CD4-positive, alpha-beta T cell treated with Interleukin-4 for 4 hours (primary cell): ENCODE data around the gene C1orf232.

Experiments
- DNase-seq: peaks from one replicate; pipeline ENCODE4 v3.0.0-alpha.2; 2020

C1orf232 gene

GRCh38 chr1:26155370-26156284, 13.1 kb downstream of the C1orf232 start:
- no peak for DNase-seq

GRCh38 chr1:26154750-26155149, 14.0 kb downstream of the C1orf232 start:
- no peak for DNase-seq

- no peak for DNase-seq
These were observed 14.7 kb downstream of the C1orf232 start for GRCh38 chr1:26153966-26154532.

- no peak for DNase-seq
These were observed 19.9 kb downstream of the C1orf232 start for GRCh38 chr1:26148887-26149286.

- DNase-seq, result no peak
These were observed 22.8 kb downstream of the C1orf232 start for GRCh38 chr1:26145960-26146294.

GRCh38 chr1:26145041-26145959, 23.5 kb downstream of the C1orf232 start:
- DNase-seq, result peak; percentile 76

- DNase-seq, result no peak
These were observed 26.6 kb downstream of the C1orf232 start for GRCh38 chr1:26142159-26142558.

GRCh38 chr1:26138974-26139558, 29.7 kb downstream of the C1orf232 start:
- DNase-seq, result no peak

- no peak for DNase-seq
These were observed 34.3 kb downstream of the C1orf232 start for GRCh38 chr1:26134466-26134865.

GRCh38 chr1:26132834-26133167, 36.0 kb downstream of the C1orf232 start:
- DNase-seq, result no peak

- DNase-seq, result no peak
These were observed 36.5 kb downstream of the C1orf232 start for GRCh38 chr1:26132128-26132833.

GRCh38 chr1:26130695-26131094, 38.1 kb downstream of the C1orf232 start:
- DNase-seq, result no peak

GRCh38 chr1:26129778-26130177, 39.0 kb downstream of the C1orf232 start:
- DNase-seq, result no peak

- no peak for DNase-seq
These were observed 41.3 kb downstream of the C1orf232 start for GRCh38 chr1:26127235-26128163.

- peak; percentile 92 for DNase-seq
These were observed 42.3 kb downstream of the C1orf232 start for GRCh38 chr1:26126321-26127084.

- DNase-seq, result no peak
These were observed 42.8 kb downstream of the C1orf232 start for GRCh38 chr1:26125946-26126320.

GRCh38 chr1:26125382-26125781, 43.4 kb downstream of the C1orf232 start:
- no peak for DNase-seq

- DNase-seq, result no peak
These were observed 44.1 kb downstream of the C1orf232 start for GRCh38 chr1:26124418-26125331.
